H1 (cell line): ENCODE measurements around the gene ZNF496. TPM values are rescaled to one million over a fixed set of nuclear protein-coding genes. Genes with fewer than 3 reads are reported as not detected.

Experiments
- CTCF ChIA-PET: fragments of 300-600 bp; sonication (Branson Sonifier 250); formaldehyde crosslinking; loops from one replicate; lab custom pipeline; 2021; ENCODE audit not compliant: partially characterized antibody; lab: Charles Lee
- POLR2A ChIA-PET: fragments of 300-600 bp; sonication (Branson Sonifier 250); formaldehyde crosslinking; loops from one replicate; lab custom pipeline; 2021; ENCODE audit warnings: inconsistent platforms; ENCODE audit not compliant: partially characterized antibody; lab: Charles Lee
- DNase-seq, 2 experiments: peaks; one replicate each; pipeline versions ENCODE4 v3.0.0 to v3.0.0-alpha.2; 2010 to 2022; ENCODE audit warnings: low spot score in 2 of 2, low read depth in 1 of 2, mixed read lengths in 1 of 2
- FAIRE-seq: peaks from 2 replicates; lab custom pipeline; 2011; peaks lifted over from hg19 to GRCh38; lab: Jason Lieb, UNC
- H2AFZ ChIP-seq: 2 replicates; pipeline ENCODE4 v1.8.1; 2012; ENCODE audit warnings: low read length, inconsistent platforms
- H2AK5ac ChIP-seq: 2 replicates; pipeline ENCODE4 v1.6.1; 2013; ENCODE audit warnings: low read depth, low read length
- H2BK120ac ChIP-seq: replicated peaks from 2 replicates; pipeline ENCODE3; 2013; ENCODE audit warnings: low read depth, low read length, inconsistent platforms
- H2BK12ac ChIP-seq: 2 replicates; pipeline ENCODE4 v1.6.1; 2013; ENCODE audit warnings: low read depth, low read length
- H2BK15ac ChIP-seq: 2 replicates; pipeline ENCODE4 v1.6.1; 2013; ENCODE audit warnings: low read length
- H2BK20ac ChIP-seq: 2 replicates; pipeline ENCODE4 v1.6.1; 2013; ENCODE audit warnings: low read length
- H2BK5ac ChIP-seq: 2 replicates; pipeline ENCODE4 v1.6.1; 2013; ENCODE audit warnings: low read depth, low read length
- H3K14ac ChIP-seq: 2 replicates; pipeline ENCODE4 v1.6.1; 2013; ENCODE audit warnings: inconsistent platforms; ENCODE audit not compliant: insufficient read length
- H3K18ac ChIP-seq: 2 replicates; pipeline ENCODE4 v1.6.1; 2013; ENCODE audit warnings: low read length; ENCODE audit errors: extremely low read depth
- H3K23ac ChIP-seq: 2 replicates; pipeline ENCODE4 v1.6.1; 2013; ENCODE audit warnings: inconsistent platforms; ENCODE audit not compliant: insufficient read length
- H3K23me2 ChIP-seq: 2 replicates; pipeline ENCODE4 v1.6.1; 2013; ENCODE audit warnings: low read depth, low read length
- H3K27ac ChIP-seq: 2 replicates; pipeline ENCODE4 v1.6.1; 2011; ENCODE audit warnings: low read depth, low read length, inconsistent platforms
- H3K27me3 ChIP-seq, 4 experiments: replicated peaks in 1 of 4; 1 replicate in 1 of 4; 2 replicates in 3 of 4; pipeline versions ENCODE4 v1.6.1 to v1.8.1; 2011 to 2013; ENCODE audit warnings: low read length in 3 of 4, mild to moderate bottlenecking in 3 of 4, inconsistent platforms in 2 of 4, mixed read lengths in 2 of 4, moderate library complexity in 1 of 4; ENCODE audit not compliant: control insufficient read depth in 3 of 4, insufficient read depth in 3 of 4; ENCODE audit errors: extremely low read depth in 1 of 4
- H3K36me3 ChIP-seq, 4 experiments: 2 replicates each; pipeline versions ENCODE4 v1.6.1 to v1.8.1; 2011 to 2013; ENCODE audit warnings: mild to moderate bottlenecking in 4 of 4, low read length in 3 of 4, moderate library complexity in 2 of 4, control low read depth in 1 of 4, inconsistent platforms in 1 of 4; ENCODE audit not compliant: insufficient read depth in 4 of 4, control insufficient read depth in 2 of 4
- H3K4ac ChIP-seq: replicated peaks from 2 replicates; pipeline ENCODE3; 2013; ENCODE audit warnings: low read length, low read depth, mixed read lengths, inconsistent platforms; ENCODE audit not compliant: insufficient read length
- H3K4me1 ChIP-seq, 4 experiments: replicated peaks in 1 of 4; 1 replicate in 1 of 4; 2 replicates in 3 of 4; pipeline versions ENCODE4 v1.6.1 to v1.8.1; 2011 to 2013; ENCODE audit warnings: low read length in 3 of 4, inconsistent platforms in 2 of 4, mixed read lengths in 1 of 4; ENCODE audit not compliant: insufficient read depth in 4 of 4, control insufficient read depth in 3 of 4
- H3K4me2 ChIP-seq, 2 experiments: 2 replicates each; pipeline versions ENCODE4 v1.6.1 to v1.8.1; 2011 to 2013; ENCODE audit warnings: low read depth in 2 of 2, low read length in 2 of 2, control low read depth in 1 of 2, inconsistent platforms in 1 of 2, mild to moderate bottlenecking in 1 of 2; ENCODE audit not compliant: insufficient read depth in 1 of 2
- H3K4me3 ChIP-seq, 4 experiments: fragments of 200-600, 300-600 bp in 1 of 4; sonication (generic), shearing (Covaris generic), sonication (Bioruptor Twin) in 1 of 4; 2 replicates each; pipeline versions ENCODE4 v1.5.1 to v1.8.1; 2011 to 2016; ENCODE audit warnings: low read length in 4 of 4, low read depth in 3 of 4, control low read depth in 2 of 4, inconsistent platforms in 2 of 4, mild to moderate bottlenecking in 2 of 4, mixed read lengths in 1 of 4, moderate library complexity in 1 of 4; ENCODE audit not compliant: insufficient read depth in 2 of 4; ENCODE audit errors: extremely low read depth in 1 of 4
- H3K56ac ChIP-seq: replicated peaks from 2 replicates; pipeline ENCODE3; 2013; ENCODE audit warnings: low read depth, mild to moderate bottlenecking, mixed read lengths, low read length, inconsistent platforms; ENCODE audit not compliant: insufficient read length
- H3K79me1 ChIP-seq: 2 replicates; pipeline ENCODE4 v1.6.1; 2013; ENCODE audit warnings: low read depth, low read length, control low read depth
- H3K79me2 ChIP-seq, 2 experiments: 2 replicates each; pipeline versions ENCODE4 v1.6.1 to v1.8.1; 2012 to 2013; ENCODE audit warnings: low read length in 2 of 2, mild to moderate bottlenecking in 2 of 2, inconsistent platforms in 1 of 2; ENCODE audit not compliant: insufficient read depth in 2 of 2, control insufficient read depth in 1 of 2
- H3K9ac ChIP-seq, 4 experiments: replicated peaks in 1 of 4; 1 replicate in 1 of 4; 2 replicates in 3 of 4; pipeline versions ENCODE4 v1.6.1 to v1.8.1; 2011 to 2013; ENCODE audit warnings: low read depth in 3 of 4, low read length in 3 of 4, control low read depth in 2 of 4, mild to moderate bottlenecking in 2 of 4, moderate library complexity in 2 of 4, inconsistent platforms in 1 of 4; ENCODE audit errors: extremely low read depth in 1 of 4
- H3K9me3 ChIP-seq, 2 experiments: 2 replicates each; pipeline versions ENCODE4 v1.6.1 to v1.8.1; 2012 to 2013; ENCODE audit warnings: mild to moderate bottlenecking in 2 of 2, moderate library complexity in 2 of 2, control low read depth in 1 of 2, inconsistent platforms in 1 of 2, low read depth in 1 of 2, low read length in 1 of 2, mixed read lengths in 1 of 2; ENCODE audit not compliant: insufficient read depth in 2 of 2
- H4K20me1 ChIP-seq, 2 experiments: replicated peaks in 1 of 2; 2 replicates each; pipeline versions ENCODE3 to v1.8.1; 2011 to 2013; ENCODE audit warnings: inconsistent platforms in 2 of 2, low read length in 2 of 2, mild to moderate bottlenecking in 1 of 2; ENCODE audit not compliant: insufficient read depth in 2 of 2, control insufficient read depth in 1 of 2
- H4K5ac ChIP-seq: 2 replicates; pipeline ENCODE4 v1.6.1; 2013; ENCODE audit warnings: low read length, low read depth, mixed read lengths, inconsistent platforms; ENCODE audit not compliant: insufficient read length
- H4K8ac ChIP-seq: 2 replicates; pipeline ENCODE4 v1.8.0; 2013; ENCODE audit warnings: mild to moderate bottlenecking, moderate library complexity, low read length, inconsistent platforms; ENCODE audit not compliant: insufficient read depth; ENCODE audit errors: extremely low read depth
- H4K91ac ChIP-seq: replicated peaks from 2 replicates; pipeline ENCODE3; 2013; ENCODE audit warnings: low read length, mixed read lengths, inconsistent platforms; ENCODE audit not compliant: insufficient read length
- CBX5 ChIP-seq: fragments of 300-800, 300-1000 bp; sonication (generic); IDR thresholded peaks from 2 replicates; pipeline ENCODE4 v1.7.1; 2016; ENCODE audit warnings: antibody characterized with exemption, low read length, low read depth
- CHD2 ChIP-seq: IDR thresholded peaks from 2 replicates; pipeline ENCODE4 v1.6.1; 2012; ENCODE audit warnings: low read length, improper control_type of control experiment
- HDAC2 ChIP-seq, 2 experiments: fragments of 300-600 bp in 1 of 2; sonication (generic) in 1 of 2; IDR thresholded peaks; 2 replicates each; pipeline ENCODE4 v1.6.1; 2011 to 2012; ENCODE audit warnings: low read depth in 2 of 2, low read length in 2 of 2, mild to moderate bottlenecking in 2 of 2, moderate library complexity in 2 of 2, borderline replicate concordance in 1 of 2, inconsistent platforms in 1 of 2
- MAFK ChIP-seq: IDR thresholded peaks from 2 replicates; pipeline ENCODE4 v1.6.1; 2012; ENCODE audit warnings: low read depth, mild to moderate bottlenecking, improper control_type of control experiment, low read length
- RAD21 ChIP-seq, 2 experiments: IDR thresholded peaks in 1 of 2; conservative IDR thresholded peaks in 1 of 2; 2 replicates each; pipeline ENCODE4 v1.6.1; 2011; ENCODE audit warnings: low read depth in 2 of 2, low read length in 2 of 2, improper control_type of control experiment in 1 of 2, inconsistent platforms in 1 of 2, mild to moderate bottlenecking in 1 of 2, moderate library complexity in 1 of 2
- SIN3A ChIP-seq, 2 experiments: IDR thresholded peaks in 1 of 2; conservative IDR thresholded peaks in 1 of 2; 2 replicates each; pipeline ENCODE4 v1.6.1; 2011 to 2012; ENCODE audit warnings: low read length in 2 of 2, improper control_type of control experiment in 1 of 2, low read depth in 1 of 2, mild to moderate bottlenecking in 1 of 2
- whole genome bisulfite sequencing, 2 experiments: shearing (Covaris generic) in 1 of 2; methylation state at CpG; one replicate each; pipeline versions ENCODE4 v1.1.6 to v1.1.7; 2013 to 2015; ENCODE audit warnings: low lambda C conversion rate in 2 of 2, mixed read lengths in 2 of 2, inconsistent platforms in 1 of 2, low coverage in 1 of 2, missing lambda C conversion rate in 1 of 2; ENCODE audit not compliant: insufficient replicate concordance in 2 of 2, insufficient coverage in 1 of 2, insufficient read length in 1 of 2; ENCODE audit errors: extremely low coverage in 1 of 2, missing lambda C conversion rate in 1 of 2; 5-methylcytosine and 5-hydroxymethylcytosine counted together
- polyA plus RNA-seq, 7 experiments: library from polyadenylated mRNA; depleted of rRNA in 3 of 7; stranded (reverse) in 5 of 7; unstranded in 2 of 7; fragments of >200 nt in 5 of 7; fragments of 200-250 nt in 2 of 7; gene quantifications; 1 replicate in 5 of 7; 2 replicates in 1 of 7; 4 replicates in 1 of 7; pipeline versions ENCODE4 v1.2.1 to v1.2.3, GENCODE V29; 2011 to 2013; ENCODE audit warnings: missing spikeins in 2 of 7, mixed read lengths in 2 of 7
- total RNA-seq: library from RNA; stranded (reverse); fragmentation: NEBNext Ultra II Directional; extraction: Animal tissue kit (Norgen Biotek cat#: 25700); gene quantifications from 2 replicates; pipeline ENCODE4 v1.2.1, GENCODE V29; 2021
- TF ChIP-seq, protein P1 (sequence below): IDR thresholded peaks from 2 replicates; pipeline ENCODE4 v1.6.1; 2011; ENCODE audit warnings: low read length, improper control_type of control experiment

The ZNF496 gene
- total and polyA plus RNA-seq, 2 of the 8 experiments (the other 6 are each of a cell fraction or from before 2014, with no cell fraction given): 27.9 to 71.4 TPM

GRCh38 chr1:247322442-247322841 lies 9.2 kb downstream of the ZNF496 start:
- Histone ChIP-seq H3K79me2 (peaks cover 0 to 8% of the 10 kb centered on the region in 2 experiments; a peak in 1 of 4 replicates), H4K91ac (no peak overlapping the region), H3K4me1 (peaks cover 0 to 6% (median 1%) of the 10 kb centered on the region in 4 experiments; a peak in 1 of 7 replicates), H2BK12ac (no peak overlapping the region), H3K36me3 (peaks cover 14 to 67% (median 41%) of the 10 kb centered on the region in 4 experiments), H3K9ac (no peak overlapping the region), H2BK15ac (no peak overlapping the region; the same call in 1 of the 2 replicates), H2BK5ac (no peak overlapping the region), H2BK20ac (no peak overlapping the region), H3K14ac (no peak overlapping the region), H2AFZ (no peak overlapping the region), H3K18ac (no peak overlapping the region), H3K79me1 (peaks cover 3% of the 10 kb centered on the region; the same call in 1 of the 2 replicates), H4K8ac (no peak overlapping the region), H4K20me1 (peaks cover 0 to 7% of the 10 kb centered on the region in 2 experiments), H3K4me3 (no peak overlapping the region), H3K56ac (no peak overlapping the region), H3K27me3 (no peaks in the 10 kb centered on the region), H3K23ac (no peak overlapping the region), H3K27ac (no peak overlapping the region), H4K5ac (no peak overlapping the region), H3K4ac (no peak overlapping the region), H2BK120ac (no peak overlapping the region), H3K23me2 (no peaks in the 10 kb centered on the region), H2AK5ac (no peak overlapping the region), H3K4me2 (no peak overlapping the region), H3K9me3 (no peaks in the 10 kb centered on the region)
- no peak for FAIRE-seq
- POLR2A ChIA-PET: interaction anchor here (1.3 to 2.8 kb wide), 3 partner anchors 10 to 22 kb away, joined by 3 to 13 read pairs (median 5); no protein-coding TSS in a partner anchor
- no peak for TF ChIP-seq HDAC2 (IDR thresholded peaks at IDR 0.05; ENCODE audit: borderline replicate concordance in 1 of 2, low read depth in 2 of 2, low read length in 2 of 2)
- TF ChIP-seq MAFK: no peak
- no peak for TF ChIP-seq SIN3A (conservative IDR thresholded peaks at IDR 0.05 in 1 of 2, IDR thresholded peaks at IDR 0.05 in 1 of 2; ENCODE audit: low read depth in 1 of 2, low read length in 2 of 2)
- TF ChIP-seq RAD21 (IDR thresholded peaks at IDR 0.05 in 1 of 2, conservative IDR thresholded peaks at IDR 0.05 in 1 of 2; ENCODE audit: low read depth in 2 of 2, low read length in 2 of 2): no peak
- TF ChIP-seq CBX5: no peak
- TF ChIP-seq CHD2: no peak
- TF ChIP-seq, protein P1, sequence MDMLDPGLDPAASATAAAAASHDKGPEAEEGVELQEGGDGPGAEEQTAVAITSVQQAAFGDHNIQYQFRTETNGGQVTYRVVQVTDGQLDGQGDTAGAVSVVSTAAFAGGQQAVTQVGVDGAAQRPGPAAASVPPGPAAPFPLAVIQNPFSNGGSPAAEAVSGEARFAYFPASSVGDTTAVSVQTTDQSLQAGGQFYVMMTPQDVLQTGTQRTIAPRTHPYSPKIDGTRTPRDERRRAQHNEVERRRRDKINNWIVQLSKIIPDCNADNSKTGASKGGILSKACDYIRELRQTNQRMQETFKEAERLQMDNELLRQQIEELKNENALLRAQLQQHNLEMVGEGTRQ: no peak
- DNase-seq: no peak
- CTCF ChIA-PET: interaction anchor here (1.1 kb wide), 1 partner anchor 52 kb away, joined by 3 read pairs; no protein-coding TSS in a partner anchor
- 93% methylated on average over 7 of the region's 7 CpGs; no CpG with 5 or more reads in 1 of the 2 experiments for WGBS, 2 experiments
